GM18505 (cell line): ENCODE measurements around the gene CD93.

ENCODE experiments used
- ATAC-seq: cut with Tn5 transposase; IDR thresholded peaks from one replicate; pipeline ENCODE4 v1.9.1; 2021; ENCODE audit not compliant: unreplicated experiment
- POLR2A ChIP-seq: IDR thresholded peaks from 4 replicates; pipeline ENCODE4 v1.6.1; 2011; ENCODE audit warnings: borderline replicate concordance; ENCODE audit not compliant: insufficient read depth, insufficient read length; ENCODE audit errors: extremely low read depth

CD93 gene

GRCh38 chr20:23061734-23062561 lies 24.2 kb downstream of the CD93 start:
- ATAC-seq = no peak
- no peak for TF ChIP-seq POLR2A

DNA sequence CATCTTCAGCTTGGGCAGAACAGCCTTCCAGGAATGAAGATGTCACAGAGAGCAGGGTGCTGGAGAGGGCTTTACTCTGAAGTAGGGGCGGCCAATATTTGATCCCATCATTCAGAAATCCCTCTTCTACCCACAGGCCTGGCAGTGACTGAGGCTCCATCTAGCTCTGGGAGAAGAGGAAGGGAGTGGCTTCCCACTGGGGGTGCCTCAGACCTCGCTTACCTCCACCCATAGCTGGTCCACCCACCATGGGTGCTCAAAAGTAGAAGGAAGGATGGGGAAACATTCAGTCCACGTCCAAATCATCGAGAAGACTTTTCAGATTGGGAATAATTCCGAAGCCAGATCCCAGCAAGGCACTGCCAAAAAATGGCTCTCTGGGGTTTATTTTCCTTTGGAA lies 24.9 kb downstream of the CD93 start:
- TF ChIP-seq POLR2A = no peak

GRCh38 chr20:23060629-23061028 lies 25.5 kb downstream of the CD93 start:
- no peak for TF ChIP-seq POLR2A
- ATAC-seq = no peak

More for the DNA sequence above, 24.9 kb downstream of the CD93 start:
- ATAC-seq = no peak

DNA sequence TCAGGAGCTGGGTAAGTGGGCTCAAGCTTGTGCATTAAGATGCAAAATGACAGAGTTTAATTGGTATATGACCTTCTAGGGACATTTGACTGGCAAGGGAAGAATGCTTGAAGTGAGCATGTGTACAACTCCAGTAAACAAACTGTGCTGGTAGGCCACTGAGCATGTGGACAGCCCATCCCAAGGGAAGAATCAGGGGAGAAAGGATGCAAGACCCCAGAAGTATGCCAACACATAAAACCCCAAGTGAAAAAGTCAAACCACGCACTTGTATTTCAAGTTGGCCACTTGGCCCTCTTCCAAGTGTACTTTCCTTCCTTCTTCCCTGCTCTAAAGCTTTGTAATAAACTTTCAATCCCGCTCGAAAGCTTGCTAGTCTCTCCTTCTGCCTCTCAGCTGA lies 26.3 kb downstream of the CD93 start:
- no peak for TF ChIP-seq POLR2A
- ATAC-seq = no peak

- no peak for ATAC-seq
- no peak for TF ChIP-seq POLR2A
Measured at GRCh38 chr20:23059001-23059400, 27.1 kb downstream of the CD93 start.

GRCh38 chr20:23058240-23058639 lies 27.9 kb downstream of the CD93 start:
- TF ChIP-seq POLR2A = no peak
- ATAC-seq = no peak

DNA sequence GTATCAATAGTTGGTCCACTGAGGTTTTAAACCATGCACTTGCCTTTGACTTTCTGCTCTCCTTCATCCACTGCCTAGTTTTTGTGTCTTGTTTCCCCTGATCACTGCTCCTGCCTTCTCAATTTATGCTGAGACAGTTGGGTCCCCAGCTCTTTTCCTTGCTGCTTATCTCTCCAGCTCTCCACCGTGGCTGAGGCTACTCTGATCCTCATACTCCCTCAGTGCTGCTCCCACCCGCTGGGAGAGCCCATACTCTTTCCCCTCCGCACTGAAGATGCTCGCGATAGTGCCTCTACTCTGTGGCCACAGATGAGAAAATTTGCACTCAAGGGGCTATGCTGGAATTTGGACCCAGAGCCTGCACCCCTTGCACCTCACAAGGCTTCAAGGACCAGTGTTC lies 33.2 kb downstream of the CD93 start:
- no peak for ATAC-seq
- TF ChIP-seq POLR2A = no peak

- no peak for ATAC-seq
- TF ChIP-seq POLR2A = no peak
Measured at GRCh38 chr20:23050847-23051627, 35.1 kb downstream of the CD93 start.

DNA sequence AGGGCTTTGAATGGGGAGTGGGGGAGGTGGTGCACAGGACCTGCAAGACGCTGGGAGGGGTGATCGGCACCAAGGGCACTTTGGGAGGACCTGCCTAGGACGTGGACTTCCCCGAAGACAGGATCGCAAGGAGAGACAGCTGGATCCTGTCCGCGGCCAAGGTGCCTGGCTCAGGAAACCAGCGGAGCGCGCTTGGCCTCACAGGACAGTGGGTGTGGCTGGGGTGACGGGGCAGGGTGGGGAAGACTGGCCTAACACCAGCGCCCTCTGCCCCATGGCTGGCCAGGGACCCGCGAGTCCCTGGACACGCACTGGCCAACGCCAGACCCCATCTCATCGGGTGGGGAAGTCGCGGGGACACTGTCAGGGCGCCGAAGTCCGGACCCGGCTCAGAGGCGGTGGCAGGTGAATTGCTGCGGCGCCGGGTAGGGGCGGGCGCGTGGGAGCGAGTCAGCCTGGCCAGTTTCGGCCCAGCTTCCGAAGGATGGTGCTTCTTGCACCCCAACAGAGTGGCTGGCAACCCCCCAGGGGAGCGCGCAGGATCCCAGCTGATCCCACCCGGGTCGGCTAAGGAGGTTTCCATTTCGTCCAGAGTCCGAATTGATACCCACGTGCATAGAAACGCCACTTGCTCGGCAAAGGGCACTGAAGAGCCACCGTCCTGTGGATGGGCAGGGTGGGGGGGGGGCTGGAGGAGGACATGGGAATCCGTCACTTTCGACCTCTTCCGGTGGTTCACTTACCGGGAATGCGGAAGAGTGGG lies 35.9 kb downstream of the CD93 start:
- no peak for ATAC-seq
- TF ChIP-seq POLR2A = no peak

DNA sequence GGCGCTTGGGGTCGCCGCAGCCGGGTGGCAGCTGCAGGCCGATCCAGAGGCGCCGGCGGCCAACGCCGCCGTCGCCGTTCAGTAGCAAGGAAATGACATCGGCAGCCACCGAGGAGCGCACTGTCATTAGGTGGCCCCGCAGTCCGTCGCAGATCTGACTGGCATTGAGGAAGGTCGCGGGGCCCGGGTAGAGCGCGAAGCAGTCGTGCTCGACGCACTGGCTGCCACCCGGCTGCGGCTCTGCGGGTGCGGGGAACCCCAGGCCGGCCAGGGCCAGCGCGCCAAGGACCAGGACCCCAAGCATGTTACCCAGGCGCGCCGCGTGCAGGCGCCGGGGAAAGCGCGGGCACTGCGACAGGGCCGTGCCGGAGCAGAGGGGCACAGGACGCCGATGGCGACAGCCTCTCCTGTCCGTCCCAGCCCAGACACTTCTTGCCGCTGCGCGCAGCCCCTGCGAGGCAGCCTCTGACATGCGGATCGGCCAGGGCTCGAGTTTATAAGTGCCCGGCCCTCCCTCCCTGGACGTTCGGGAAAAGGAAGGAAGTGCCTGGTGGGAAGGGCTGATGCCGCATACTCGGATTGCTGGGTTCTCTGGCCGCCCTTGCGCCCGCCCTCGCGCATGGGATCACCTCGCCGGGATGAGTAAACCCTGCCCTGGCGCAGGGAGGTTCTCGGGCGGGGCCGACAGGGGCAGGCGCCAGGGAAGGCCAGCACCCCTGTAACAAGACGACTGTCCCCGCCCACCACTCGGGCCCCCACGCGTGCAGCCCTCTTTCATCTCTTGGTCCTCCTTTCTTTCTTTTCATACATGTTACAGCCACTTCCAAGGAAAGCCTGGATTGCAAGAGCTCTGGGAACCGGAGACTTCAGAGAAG lies 36.7 kb downstream of the CD93 start, which contains the start of gene THBD:
THBD (minus strand) TSS at position 472 of the 875 bp plus-strand sequence; CDS start at position 304, 168 bp downstream.
- TF ChIP-seq POLR2A = no peak
- ATAC-seq = no peak

- no peak for ATAC-seq
- TF ChIP-seq POLR2A = no peak
Measured at GRCh38 chr20:23048283-23049200, 37.6 kb downstream of the CD93 start.
